ENCODE results near the gene NAGS.
"Not testable (repeated sequence)": the region's sequence is repeated elsewhere in the genome, so short reads cannot be mapped to it uniquely, and the experiment has no call there.

The NAGS gene

DNA sequence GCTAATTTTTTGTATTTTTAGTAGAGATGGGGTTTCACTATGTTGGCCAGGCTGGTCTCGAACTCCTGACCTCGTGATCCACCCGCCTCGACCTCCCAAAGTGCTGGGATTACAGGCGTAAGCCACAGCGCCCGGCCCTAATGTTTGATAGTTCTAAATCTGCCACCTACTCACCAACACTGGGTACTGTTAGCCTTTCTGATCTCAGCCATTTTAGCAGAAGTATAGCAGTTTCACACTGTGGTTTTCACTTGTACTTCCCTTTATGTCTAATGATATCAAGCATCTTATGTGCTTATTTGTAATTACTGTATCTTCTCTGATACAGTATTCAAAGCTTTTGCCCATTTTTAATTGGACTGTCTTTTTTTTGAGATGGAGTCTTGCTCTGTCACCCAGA lies 42.5 kb downstream of the NAGS start:
- not testable (repeated sequence) for H3K9me3 ChIP-seq (ENCODE audit: control insufficient read depth in 1 of 2, low read length in 2 of 2); H3K27me3 ChIP-seq (ENCODE audit: low read depth, low read length); H3K4me3 ChIP-seq (ENCODE audit: low read depth in 1 of 2, low read length in 2 of 2); H3K27ac ChIP-seq (ENCODE audit: low read length)
- Histone ChIP-seq H3K4me1 (ENCODE audit: control insufficient read depth in 1 of 2, insufficient read depth in 2 of 2, low read length in 2 of 2) (peaks cover 8 to 20% of the 10 kb centered on the region in 2 donors), H3K36me3 (ENCODE audit: control insufficient read depth in 1 of 2, insufficient read depth in 2 of 2, low read length in 2 of 2) (peaks cover 12 to 33% of the 10 kb centered on the region in 2 donors)

DNA sequence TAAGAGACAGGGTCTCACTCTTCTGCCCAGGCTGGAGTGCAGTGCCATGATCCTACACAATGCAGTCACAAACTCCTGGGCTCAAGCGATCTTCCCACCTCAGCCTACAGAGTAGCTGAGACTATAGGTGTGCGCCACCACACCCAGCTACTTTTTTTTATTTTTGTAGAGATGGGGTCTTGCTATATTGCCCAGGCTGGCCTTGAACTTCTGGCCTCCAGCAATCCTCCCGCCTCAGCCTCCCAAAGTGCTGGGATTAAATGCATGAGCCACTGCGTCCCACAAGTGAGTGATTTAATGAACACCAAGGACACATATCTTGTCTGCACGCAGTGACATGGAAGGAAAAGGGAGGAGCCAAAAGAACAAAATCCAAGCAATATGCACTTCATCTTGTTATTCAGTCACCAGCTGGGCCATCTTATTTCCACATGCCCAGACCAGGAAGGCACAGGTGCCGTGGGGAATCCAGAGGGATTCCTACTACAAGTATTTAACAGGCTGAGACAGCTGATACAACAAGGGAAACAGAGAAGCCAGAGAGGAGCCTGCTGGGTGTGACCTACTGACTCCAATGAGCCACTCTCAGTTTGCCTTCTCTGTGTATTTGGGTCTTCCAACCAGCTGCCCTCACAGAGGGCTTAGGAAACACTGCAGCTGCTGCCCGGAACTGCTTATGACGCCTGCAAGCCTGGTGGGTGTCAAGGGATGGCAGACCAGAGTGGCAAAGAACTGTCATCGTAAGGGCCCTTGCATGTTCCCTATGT lies 45.1 kb downstream of the NAGS start:
- Histone ChIP-seq H3K4me1 (ENCODE audit: control insufficient read depth in 1 of 2, insufficient read depth in 2 of 2, low read length in 2 of 2) (peaks cover 0 to 8% of the 10 kb centered on the region in 2 donors), H3K27me3 (ENCODE audit: low read depth, low read length) (no peaks in the 10 kb centered on the region), H3K27ac (ENCODE audit: low read length) (no peak overlapping the region), H3K4me3 (ENCODE audit: low read depth in 1 of 2, low read length in 2 of 2) (no peak overlapping the region), H3K9me3 (ENCODE audit: control insufficient read depth in 1 of 2, low read length in 2 of 2) (no peaks in the 10 kb centered on the region), H3K36me3 (ENCODE audit: control insufficient read depth in 1 of 2, insufficient read depth in 2 of 2, low read length in 2 of 2) (peaks cover 20 to 38% of the 10 kb centered on the region in 2 donors)

- H3K36me3 ChIP-seq (ENCODE audit: control insufficient read depth in 1 of 2, insufficient read depth in 2 of 2, low read length in 2 of 2): peaks cover 20 to 31% of the 10 kb centered on the region in 2 donors
- H3K27ac ChIP-seq (ENCODE audit: low read length): no peak overlapping the region
- H3K9me3 ChIP-seq (ENCODE audit: control insufficient read depth in 1 of 2, low read length in 2 of 2): no peaks in the 10 kb centered on the region
These were observed 48.9 kb downstream of the NAGS start for GRCh38 chr17:44053125-44053872.

More at GRCh38 chr17:44053125-44053872, 48.9 kb downstream of the NAGS start:
- Histone ChIP-seq H3K4me3 (ENCODE audit: low read depth in 1 of 2, low read length in 2 of 2) (no peak overlapping the region), H3K4me1 (ENCODE audit: control insufficient read depth in 1 of 2, insufficient read depth in 2 of 2, low read length in 2 of 2) (peaks cover 0 to 6% of the 10 kb centered on the region in 2 donors), H3K27me3 (ENCODE audit: low read depth, low read length) (no peaks in the 10 kb centered on the region)

Measured in muscle layer of duodenum (tissue), 2 donors.